GM19324 (cell line): ENCODE measurements around the gene HAUS8.
"Not testable (repeated sequence)": the region's sequence is repeated elsewhere in the genome, so short reads cannot be mapped to it uniquely, and the experiment has no call there.

Experiments used
- ATAC-seq: cut with Tn5 transposase; IDR thresholded peaks from one replicate; pipeline ENCODE4 v1.9.1; 2021; ENCODE audit warnings: mild to moderate bottlenecking, moderate library complexity; ENCODE audit not compliant: unreplicated experiment, low FRiP score

Gene HAUS8

DNA sequence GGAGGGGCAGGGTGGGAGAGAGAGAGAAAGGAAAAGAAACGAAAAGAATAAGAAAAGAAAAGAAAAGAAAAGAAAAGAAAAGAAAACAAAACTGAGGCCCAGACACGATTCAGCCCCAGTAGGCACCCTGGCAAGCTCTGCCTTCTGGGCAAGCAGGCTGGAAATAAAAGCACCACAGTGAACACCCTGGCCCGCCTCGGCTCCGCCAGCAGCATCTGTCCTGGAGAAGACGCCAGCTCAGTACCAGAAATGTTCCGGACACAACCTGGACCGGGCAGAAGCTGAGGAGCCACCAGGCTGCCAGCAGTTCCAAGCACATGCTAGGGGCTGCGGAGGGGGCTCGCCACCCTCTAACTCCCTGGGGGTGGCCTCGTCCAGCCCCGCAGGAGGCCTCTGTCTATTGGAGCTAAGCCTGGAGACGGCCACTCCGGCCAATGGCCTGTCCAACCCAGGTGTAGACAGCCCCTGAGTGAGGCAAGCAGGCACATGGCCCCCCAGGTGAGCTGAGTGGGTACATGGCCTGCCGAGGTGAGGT, 37.2 kb downstream of the HAUS8 start:
- no peak for ATAC-seq

DNA sequence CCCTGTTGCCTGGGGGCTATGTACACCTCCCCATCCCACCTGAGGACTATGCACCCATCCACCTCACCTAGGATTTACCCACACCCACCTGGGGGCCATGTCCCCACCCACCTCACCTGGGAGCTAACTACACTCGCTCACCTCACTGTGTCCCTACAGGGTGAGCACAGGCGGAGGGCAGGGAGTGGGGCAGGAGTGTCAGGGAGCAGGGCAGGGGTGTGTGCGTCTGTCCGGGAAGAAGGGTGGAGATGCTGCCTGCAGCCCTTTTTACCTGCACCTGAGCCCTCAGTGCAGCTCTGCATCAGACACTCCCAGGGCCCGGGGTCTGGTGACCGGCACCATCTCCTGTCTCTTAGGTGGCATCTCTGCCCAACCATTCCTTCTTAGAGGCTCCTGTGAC, 38.1 kb downstream of the HAUS8 start:
- ATAC-seq: no peak

- no peak for ATAC-seq
Observed at GRCh38 chr19:17036640-17037039, 38.6 kb downstream of the HAUS8 start.

GRCh38 chr19:17035842-17036424, 39.3 kb downstream of the HAUS8 start:
- ATAC-seq: no peak

GRCh38 chr19:17031741-17032140, 43.5 kb downstream of the HAUS8 start:
- no peak for ATAC-seq

GRCh38 chr19:17027535-17027975, 47.7 kb downstream of the HAUS8 start:
- no peak for ATAC-seq

GRCh38 chr19:17026706-17027534, 48.3 kb downstream of the HAUS8 start, which contains the start of gene CPAMD8:
Gene CPAMD8 (minus strand): TSS chr19:17026810. CDS start chr19:17026642, 168 bp downstream.
- no peak for ATAC-seq

DNA sequence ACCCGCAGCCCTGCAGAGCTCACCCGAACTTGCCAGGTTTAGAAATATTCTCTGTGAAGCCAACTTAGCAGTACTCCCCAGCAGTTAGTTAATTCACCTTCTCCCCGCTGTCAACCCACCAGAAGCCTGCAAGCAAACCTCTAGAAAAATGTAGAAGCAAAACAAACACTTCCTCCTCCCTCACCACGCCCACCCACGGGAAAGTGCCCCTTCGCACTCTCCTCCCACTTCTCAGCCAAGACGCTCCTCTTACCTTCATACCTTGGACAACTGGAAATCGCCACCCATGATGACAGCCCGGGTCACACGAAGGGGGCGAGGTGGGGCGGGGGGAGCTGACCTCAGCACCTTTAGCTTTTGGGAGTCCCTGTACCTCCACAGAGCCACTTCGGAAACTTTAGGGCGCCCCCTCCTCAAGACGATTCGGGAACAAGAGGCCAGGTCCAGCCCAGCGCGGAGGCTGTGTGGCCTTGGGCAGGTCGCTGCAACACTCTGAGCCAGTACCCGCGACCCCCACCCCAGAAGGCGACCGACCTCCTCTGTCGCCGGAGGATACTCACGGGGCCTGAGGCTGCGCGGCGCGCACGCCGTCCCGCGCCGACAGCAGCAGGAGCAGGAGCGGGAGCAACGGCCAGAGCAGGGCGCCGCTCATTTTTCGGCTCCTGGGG, 49.1 kb downstream of the HAUS8 start:
- ATAC-seq: no peak

- no peak for ATAC-seq
Observed at GRCh38 chr19:17025361-17025760, 49.9 kb downstream of the HAUS8 start.

- not testable (repeated sequence) for ATAC-seq
Observed at GRCh38 chr19:17024941-17025340, 50.3 kb downstream of the HAUS8 start.

DNA sequence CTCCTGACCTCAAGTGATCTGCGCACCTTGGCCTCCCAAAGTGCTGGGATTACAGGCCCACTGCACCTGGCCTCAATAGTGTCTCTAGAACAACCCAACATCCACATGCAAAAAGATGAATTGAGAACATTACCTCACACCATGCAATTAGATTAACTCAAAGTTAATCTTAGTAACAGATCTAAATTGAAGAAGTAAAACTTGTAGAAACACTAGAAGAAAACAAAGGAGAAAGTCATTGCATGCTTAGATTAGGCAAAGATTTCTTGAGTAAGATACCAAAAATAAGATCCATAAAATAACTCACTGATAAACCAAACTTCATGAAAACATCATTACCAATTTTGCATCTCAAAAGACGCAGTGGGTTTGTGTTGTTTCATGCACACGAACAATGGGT, 51.4 kb downstream of the HAUS8 start:
- ATAC-seq: no peak

- ATAC-seq: no peak
Observed at GRCh38 chr19:17022738-17023137, 52.5 kb downstream of the HAUS8 start.

- no peak for ATAC-seq
Observed at GRCh38 chr19:17021793-17022590, 53.3 kb downstream of the HAUS8 start.

- ATAC-seq: no peak
Observed at GRCh38 chr19:17021328-17021727, 53.9 kb downstream of the HAUS8 start.

- ATAC-seq: no peak
Observed at GRCh38 chr19:17020823-17021222, 54.4 kb downstream of the HAUS8 start.

- no peak for ATAC-seq
Observed at GRCh38 chr19:17020385-17020784, 54.9 kb downstream of the HAUS8 start.

GRCh38 chr19:17014212-17014861, 60.9 kb downstream of the HAUS8 start:
- not testable (repeated sequence) for ATAC-seq

DNA sequence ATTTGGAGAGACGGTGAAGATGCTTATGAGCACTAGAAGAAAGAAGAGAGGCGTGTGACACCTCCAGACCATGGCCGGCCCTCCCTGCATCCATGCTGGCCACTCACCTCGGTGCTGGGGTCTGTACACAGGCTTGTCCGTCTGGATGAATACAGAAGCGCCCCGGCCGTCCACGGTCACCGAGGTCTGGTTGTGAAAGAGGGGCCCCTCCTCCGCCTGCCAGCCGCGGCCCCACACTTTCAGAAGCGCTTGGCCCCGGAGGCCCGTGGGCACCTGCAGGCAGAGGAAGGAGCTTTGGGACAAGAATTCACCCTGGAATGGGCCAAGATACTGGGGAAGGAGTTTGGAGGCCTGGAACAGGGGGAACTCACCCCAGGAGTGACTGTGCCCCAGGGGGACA, 63.8 kb downstream of the HAUS8 start:
- no peak for ATAC-seq

DNA sequence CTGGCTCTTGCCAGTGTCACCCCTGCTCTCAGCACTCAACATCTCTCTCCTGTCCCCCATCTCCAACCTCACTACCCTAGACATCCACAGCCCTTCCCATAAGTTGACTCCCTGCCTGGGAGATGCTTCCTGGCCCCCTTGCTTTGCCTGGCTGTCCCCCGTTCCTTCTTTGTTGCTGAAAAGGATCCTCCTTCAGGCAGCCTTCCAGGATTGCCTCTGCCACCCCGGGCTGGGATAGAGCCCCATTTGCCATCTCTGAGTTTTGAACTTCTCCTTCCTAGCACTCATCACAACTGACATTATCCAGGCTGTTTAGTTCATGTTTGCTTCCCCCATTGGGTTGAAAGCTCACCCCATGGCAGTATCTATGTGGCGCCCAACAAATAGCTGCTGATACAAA, 68.7 kb downstream of the HAUS8 start:
- no peak for ATAC-seq

GRCh38 chr19:17005000-17005399, 70.3 kb downstream of the HAUS8 start:
- no peak for ATAC-seq
